NCI-H748 treated with DMSO at 0.1 percent for 48 hours (cell line): ENCODE measurements around the gene ACSF3.

Experiments used
- DNase-seq: peaks from one replicate; lab custom pipeline; 2025; lab: John Stamatoyannopoulos, UW

ACSF3 gene

GRCh38 chr16:89145406-89146161 is 51.9 kb downstream of the ACSF3 start:
- DNase-seq = no peak

- DNase-seq = no peak
These were observed 52.8 kb downstream of the ACSF3 start for GRCh38 chr16:89146211-89147005.

- no peak for DNase-seq
These were observed 53.6 kb downstream of the ACSF3 start for GRCh38 chr16:89147085-89147817.

GRCh38 chr16:89149386-89149785 is 55.7 kb downstream of the ACSF3 start:
- no peak for DNase-seq

GRCh38 chr16:89150090-89150835 is 56.6 kb downstream of the ACSF3 start:
- DNase-seq = no peak

- DNase-seq = no peak
These were observed 57.3 kb downstream of the ACSF3 start for GRCh38 chr16:89150981-89151380.

- DNase-seq = no peak
These were observed 59.4 kb downstream of the ACSF3 start for GRCh38 chr16:89152831-89153700.

GRCh38 chr16:89153848-89154271 is 60.2 kb downstream of the ACSF3 start:
- DNase-seq = no peak

GRCh38 chr16:89154390-89155183 is 60.9 kb downstream of the ACSF3 start:
- DNase-seq = no peak

- no peak for DNase-seq
These were observed 61.6 kb downstream of the ACSF3 start for GRCh38 chr16:89155184-89155679.

- no peak for DNase-seq
These were observed 62.4 kb downstream of the ACSF3 start for GRCh38 chr16:89155851-89156739.

GRCh38 chr16:89156740-89157645 is 63.3 kb downstream of the ACSF3 start:
- DNase-seq = no peak

GRCh38 chr16:89157778-89158177 is 64.1 kb downstream of the ACSF3 start:
- DNase-seq = no peak

GRCh38 chr16:89159066-89159849 is 65.6 kb downstream of the ACSF3 start:
- DNase-seq = no peak

- no peak for DNase-seq
These were observed 66.2 kb downstream of the ACSF3 start for GRCh38 chr16:89159850-89160354.

GRCh38 chr16:89160977-89161701 is 67.5 kb downstream of the ACSF3 start:
- no peak for DNase-seq
